GM18502 (cell line): ENCODE measurements around the gene ASB5.
"Not testable (repeated sequence)": the region's sequence is repeated elsewhere in the genome, so short reads cannot be mapped to it uniquely, and the experiment has no call there.

Experiments
- ATAC-seq: cut with Tn5 transposase; IDR thresholded peaks from one replicate; pipeline ENCODE4 v1.9.1; 2021; ENCODE audit warnings: mild to moderate bottlenecking; ENCODE audit not compliant: unreplicated experiment, poor library complexity

Gene ASB5

GRCh38 chr4:176226736-176227135 is 42.3 kb downstream of the ASB5 start:
- no peak for ATAC-seq

- no peak for ATAC-seq
Observed at GRCh38 chr4:176223561-176223960, 45.5 kb downstream of the ASB5 start.

- ATAC-seq, result no peak
Observed at GRCh38 chr4:176222149-176222548, 46.9 kb downstream of the ASB5 start.

GRCh38 chr4:176217510-176217909 is 51.5 kb downstream of the ASB5 start:
- ATAC-seq, result no peak

- ATAC-seq, result not testable (repeated sequence)
Observed at GRCh38 chr4:176212351-176212750, 56.7 kb downstream of the ASB5 start.

GRCh38 chr4:176210579-176211296 is 58.3 kb downstream of the ASB5 start:
- no peak for ATAC-seq

GRCh38 chr4:176210101-176210500 is 58.9 kb downstream of the ASB5 start:
- no peak for ATAC-seq

- no peak for ATAC-seq
Observed at GRCh38 chr4:176209535-176209934, 59.5 kb downstream of the ASB5 start.

GRCh38 chr4:176207839-176208238 is 61.2 kb downstream of the ASB5 start:
- ATAC-seq, result no peak

- no peak for ATAC-seq
Observed at GRCh38 chr4:176205299-176205698, 63.7 kb downstream of the ASB5 start.

GRCh38 chr4:176198316-176198903 is 70.6 kb downstream of the ASB5 start:
- ATAC-seq, result no peak

GRCh38 chr4:176195184-176195978 is 73.6 kb downstream of the ASB5 start, which contains the start of gene SPATA4:
TSS of gene SPATA4 (minus strand) at chr4:176195585. CDS start at chr4:176195562, 23 bp downstream.
- ATAC-seq, result peak; percentile 99

- ATAC-seq, result no peak
Observed at GRCh38 chr4:176193938-176194337, 75.1 kb downstream of the ASB5 start.

- no peak for ATAC-seq
Observed at GRCh38 chr4:176193126-176193525, 75.9 kb downstream of the ASB5 start.

- ATAC-seq, result no peak
Observed at GRCh38 chr4:176191974-176192373, 77.0 kb downstream of the ASB5 start.

- no peak for ATAC-seq
Observed at GRCh38 chr4:176189891-176190795, 78.9 kb downstream of the ASB5 start.

GRCh38 chr4:176188654-176189053 is 80.4 kb downstream of the ASB5 start:
- ATAC-seq, result no peak

GRCh38 chr4:176187624-176188023 is 81.4 kb downstream of the ASB5 start:
- ATAC-seq, result no peak

- no peak for ATAC-seq
Observed at GRCh38 chr4:176186671-176187395, 82.2 kb downstream of the ASB5 start.

- ATAC-seq, result peak; percentile 59
Observed at GRCh38 chr4:176186067-176186466, 83.0 kb downstream of the ASB5 start.
